Middle frontal gyrus (tissue), 1 donor: Measurements from ENCODE around the gene HOXB9.
A peak's percentile ranks its signal among the peaks of the same experiment; 100 is the strongest.

Source experiments
- DNase-seq: peaks from one replicate; pipeline ENCODE4 v3.0.0-alpha.2; 2015; ENCODE audit warnings: low spot score; ENCODE audit errors: extremely low spot score

HOXB9 gene

GRCh38 chr17:48626245-48627117, at the start of gene HOXB9:
HOXB9 (minus strand) TSS chr17:48626358; CDS start chr17:48626269, 89 bp downstream.
- no peak for DNase-seq

GRCh38 chr17:48672340-48672739, 46.2 kb upstream of the HOXB9 start:
- DNase-seq = no peak

- DNase-seq = peak; percentile 79
These were observed 45.6 kb upstream of the HOXB9 start for GRCh38 chr17:48671697-48672171.

- DNase-seq = no peak
These were observed 37.2 kb upstream of the HOXB9 start for GRCh38 chr17:48663134-48663924.

- no peak for DNase-seq
These were observed 29.8 kb upstream of the HOXB9 start for GRCh38 chr17:48655913-48656312.

- no peak for DNase-seq
These were observed 23.6 kb upstream of the HOXB9 start for GRCh38 chr17:48649741-48650140.

GRCh38 chr17:48647963-48648245, 21.7 kb upstream of the HOXB9 start:
- no peak for DNase-seq

GRCh38 chr17:48647103-48647962, 21.2 kb upstream of the HOXB9 start:
- no peak for DNase-seq

- DNase-seq = no peak
These were observed 20.3 kb upstream of the HOXB9 start for GRCh38 chr17:48646183-48647102.

GRCh38 chr17:48645639-48646182, 19.6 kb upstream of the HOXB9 start:
- DNase-seq = no peak

- DNase-seq = no peak
These were observed 18.9 kb upstream of the HOXB9 start for GRCh38 chr17:48644910-48645557.

- no peak for DNase-seq
These were observed 18.0 kb upstream of the HOXB9 start for GRCh38 chr17:48644159-48644558.

- no peak for DNase-seq
These were observed 17.5 kb upstream of the HOXB9 start for GRCh38 chr17:48643697-48644012.

- no peak for DNase-seq
These were observed 16.9 kb upstream of the HOXB9 start for GRCh38 chr17:48642843-48643696.

- no peak for DNase-seq
These were observed 16.1 kb upstream of the HOXB9 start for GRCh38 chr17:48642059-48642842.

GRCh38 chr17:48641541-48642058, 15.4 kb upstream of the HOXB9 start:
- no peak for DNase-seq

GRCh38 chr17:48640858-48641180, 14.7 kb upstream of the HOXB9 start:
- no peak for DNase-seq
